Right hindlimb (tissue), 1 donor: Measurements from ENCODE around the gene TENM3.
A peak's percentile ranks its signal among the peaks of the same experiment; 100 is the strongest.
"Not testable (repeated sequence)": the region's sequence is repeated elsewhere in the genome, so short reads cannot be mapped to it uniquely, and the experiment has no call there.

ENCODE experiments used
- DNase-seq: peaks from one replicate; pipeline ENCODE4 v3.0.0-alpha.2; 2018

The TENM3 gene

GRCh38 chr4:182803235-182803634 lies 560.0 kb downstream of the TENM3 start:
- no peak for DNase-seq

- DNase-seq = no peak
These were observed 560.9 kb downstream of the TENM3 start for GRCh38 chr4:182804131-182804530.

GRCh38 chr4:182805321-182805720 lies 562.1 kb downstream of the TENM3 start:
- no peak for DNase-seq

- DNase-seq = no peak
These were observed 562.5 kb downstream of the TENM3 start for GRCh38 chr4:182805750-182806149.

GRCh38 chr4:182806259-182807252 lies 563.4 kb downstream of the TENM3 start:
- DNase-seq = peak; percentile 90

- no peak for DNase-seq
These were observed 564.1 kb downstream of the TENM3 start for GRCh38 chr4:182807346-182807745.

GRCh38 chr4:182807767-182808548 lies 564.8 kb downstream of the TENM3 start:
- no peak for DNase-seq

GRCh38 chr4:182808673-182809416 lies 565.6 kb downstream of the TENM3 start:
- no peak for DNase-seq

GRCh38 chr4:182809417-182810102 lies 566.4 kb downstream of the TENM3 start:
- DNase-seq = no peak

- no peak for DNase-seq
These were observed 567.0 kb downstream of the TENM3 start for GRCh38 chr4:182810103-182810615.

- DNase-seq = no peak
These were observed 569.7 kb downstream of the TENM3 start for GRCh38 chr4:182812916-182813315.

- DNase-seq = not testable (repeated sequence)
These were observed 570.9 kb downstream of the TENM3 start for GRCh38 chr4:182814065-182814464.

GRCh38 chr4:182818926-182819730 lies 575.9 kb downstream of the TENM3 start:
- no peak for DNase-seq

- no peak for DNase-seq
These were observed 576.5 kb downstream of the TENM3 start for GRCh38 chr4:182819751-182820150.

GRCh38 chr4:182822554-182822953 lies 579.4 kb downstream of the TENM3 start:
- no peak for DNase-seq

- DNase-seq = no peak
These were observed 580.4 kb downstream of the TENM3 start for GRCh38 chr4:182823576-182823975.

- DNase-seq = no peak
These were observed 581.8 kb downstream of the TENM3 start for GRCh38 chr4:182825003-182825402.

- DNase-seq = no peak
These were observed 582.6 kb downstream of the TENM3 start for GRCh38 chr4:182825786-182826185.

GRCh38 chr4:182826391-182826790 lies 583.2 kb downstream of the TENM3 start:
- DNase-seq = no peak

- no peak for DNase-seq
These were observed 584.0 kb downstream of the TENM3 start for GRCh38 chr4:182827166-182827565.

GRCh38 chr4:182827954-182828353 lies 584.8 kb downstream of the TENM3 start:
- no peak for DNase-seq
